Mammary epithelial cell (primary cell): ENCODE measurements around the gene RIMS1.

Experiments used
- EZH2 ChIP-seq: IDR thresholded peaks from 2 replicates; pipeline ENCODE4 v1.6.1; 2012; ENCODE audit warnings: low read length, inconsistent platforms, borderline replicate concordance
- TF ChIP-seq, protein P1 (sequence below), 2 donors: IDR thresholded peaks in 1 of 2; conservative IDR thresholded peaks in 1 of 2; 2 replicates each; pipeline ENCODE4 v1.5.1; 2011 to 2012; ENCODE audit warnings: inconsistent platforms in 2 of 2, low read length in 2 of 2, mild to moderate bottlenecking in 2 of 2, control low read depth in 1 of 2, low read depth in 1 of 2; ENCODE audit not compliant: insufficient read depth in 1 of 2; ENCODE audit errors: extremely low read depth in 1 of 2

DNA sequence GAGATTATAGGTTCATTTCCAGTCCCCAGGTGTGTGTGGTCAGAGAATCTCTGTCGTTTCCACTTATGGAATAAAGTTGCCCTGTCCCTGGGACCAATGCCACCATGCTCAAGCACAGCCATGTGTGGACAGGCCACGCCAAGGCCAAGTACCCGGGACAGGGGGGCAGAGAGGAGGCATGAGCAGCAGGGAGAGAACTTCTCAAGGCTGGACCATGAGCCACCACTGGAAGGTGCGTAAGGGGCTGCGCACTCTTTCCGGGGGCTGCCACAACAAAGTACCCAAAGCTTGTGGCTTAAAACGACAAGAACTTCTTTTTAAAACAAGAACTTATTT lies 526.3 kb downstream of the RIMS1 start:
- TF ChIP-seq, protein P1, sequence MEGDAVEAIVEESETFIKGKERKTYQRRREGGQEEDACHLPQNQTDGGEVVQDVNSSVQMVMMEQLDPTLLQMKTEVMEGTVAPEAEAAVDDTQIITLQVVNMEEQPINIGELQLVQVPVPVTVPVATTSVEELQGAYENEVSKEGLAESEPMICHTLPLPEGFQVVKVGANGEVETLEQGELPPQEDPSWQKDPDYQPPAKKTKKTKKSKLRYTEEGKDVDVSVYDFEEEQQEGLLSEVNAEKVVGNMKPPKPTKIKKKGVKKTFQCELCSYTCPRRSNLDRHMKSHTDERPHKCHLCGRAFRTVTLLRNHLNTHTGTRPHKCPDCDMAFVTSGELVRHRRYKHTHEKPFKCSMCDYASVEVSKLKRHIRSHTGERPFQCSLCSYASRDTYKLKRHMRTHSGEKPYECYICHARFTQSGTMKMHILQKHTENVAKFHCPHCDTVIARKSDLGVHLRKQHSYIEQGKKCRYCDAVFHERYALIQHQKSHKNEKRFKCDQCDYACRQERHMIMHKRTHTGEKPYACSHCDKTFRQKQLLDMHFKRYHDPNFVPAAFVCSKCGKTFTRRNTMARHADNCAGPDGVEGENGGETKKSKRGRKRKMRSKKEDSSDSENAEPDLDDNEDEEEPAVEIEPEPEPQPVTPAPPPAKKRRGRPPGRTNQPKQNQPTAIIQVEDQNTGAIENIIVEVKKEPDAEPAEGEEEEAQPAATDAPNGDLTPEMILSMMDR (conservative IDR thresholded peaks at IDR 0.05 in 1 of 2, IDR thresholded peaks at IDR 0.05 in 1 of 2; ENCODE audit: extremely low read depth in 1 of 2, insufficient read depth in 1 of 2, low read depth in 1 of 2, low read length in 2 of 2) = no peak
- TF ChIP-seq EZH2 = no peak
